GM12878 (cell line): ENCODE results near the gene ZNF324. TPM values are rescaled to one million over a fixed set of nuclear protein-coding genes. Genes with fewer than 3 reads are reported as not detected.

ENCODE experiments used
- BHLHE40 ChIP-seq, 2 experiments: fragments of 450-650 bp in 1 of 2; IDR thresholded peaks; 2 replicates each; pipeline ENCODE4 v1.6.1; 2011 to 2017; ENCODE audit warnings: low read depth in 2 of 2, borderline replicate concordance in 1 of 2, improper control_type of control experiment in 1 of 2, low read length in 1 of 2, mild to moderate bottlenecking in 1 of 2
- CBFB ChIP-seq: IDR thresholded peaks from 2 replicates; pipeline ENCODE4 v1.6.1; 2016; ENCODE audit warnings: antibody characterized with exemption, low read depth
- CHD2 ChIP-seq: IDR thresholded peaks from 2 replicates; pipeline ENCODE4 v1.6.1; 2011; ENCODE audit warnings: low read depth, low read length, improper control_type of control experiment, borderline replicate concordance
- CHD4 ChIP-seq: fragments of 200-600 bp; sonication (generic); IDR thresholded peaks from 2 replicates; pipeline ENCODE4 v1.6.1; 2016; ENCODE audit warnings: mild to moderate bottlenecking
- EP300 ChIP-seq, 2 experiments: fragments of 150-350 bp in 1 of 2; IDR thresholded peaks; 2 replicates each; pipeline ENCODE4 v1.6.1; 2011 to 2012; ENCODE audit warnings: low read depth in 2 of 2, low read length in 2 of 2, borderline replicate concordance in 1 of 2, improper control_type of control experiment in 1 of 2, inconsistent platforms in 1 of 2; ENCODE audit not compliant: control insufficient read depth in 1 of 2
- HCFC1 ChIP-seq: fragments of 150-350 bp; IDR thresholded peaks from 2 replicates; pipeline ENCODE4 v1.6.1; 2014; ENCODE audit warnings: low read length
- HDGF ChIP-seq: fragments of 450-650 bp; IDR thresholded peaks from 2 replicates; pipeline ENCODE4 v1.6.1; 2016; ENCODE audit warnings: antibody characterized with exemption
- LARP7 ChIP-seq: fragments of 450-650 bp; IDR thresholded peaks from 2 replicates; pipeline ENCODE4 v1.6.1; 2017; ENCODE audit warnings: mild to moderate bottlenecking
- MLLT1 ChIP-seq: fragments of 450-650 bp; IDR thresholded peaks from 2 replicates; pipeline ENCODE4 v1.6.1; 2016; ENCODE audit warnings: mild to moderate bottlenecking
- NFXL1 ChIP-seq: fragments of 450-650 bp; IDR thresholded peaks from 2 replicates; pipeline ENCODE4 v1.6.1; 2017; ENCODE audit warnings: antibody characterized with exemption, mild to moderate bottlenecking, borderline replicate concordance
- NFYA ChIP-seq: IDR thresholded peaks from 2 replicates; pipeline ENCODE4 v1.6.1; 2011; ENCODE audit warnings: low read depth, mild to moderate bottlenecking, low read length, improper control_type of control experiment, borderline replicate concordance
- PAX5 ChIP-seq: IDR thresholded peaks from 2 replicates; pipeline ENCODE4 v1.6.1; 2011; ENCODE audit warnings: low read depth, low read length, borderline replicate concordance
- PAX8 ChIP-seq: fragments of 450-650 bp; IDR thresholded peaks from 2 replicates; pipeline ENCODE4 v1.6.1; 2017; ENCODE audit warnings: mild to moderate bottlenecking, moderate library complexity
- PKNOX1 ChIP-seq: fragments of 450-650 bp; IDR thresholded peaks from 2 replicates; pipeline ENCODE4 v1.6.1; 2016; ENCODE audit warnings: mild to moderate bottlenecking
- POLR2AphosphoS5 ChIP-seq: IDR thresholded peaks from 2 replicates; pipeline ENCODE4 v1.6.1; 2011; ENCODE audit warnings: mild to moderate bottlenecking, low read length, inconsistent platforms
- SMAD1 ChIP-seq: fragments of 450-650 bp; IDR thresholded peaks from 2 replicates; pipeline ENCODE4 v1.6.1; 2018; ENCODE audit warnings: mild to moderate bottlenecking, low read depth; ENCODE audit not compliant: partially characterized antibody
- YBX1 ChIP-seq: fragments of 450-650 bp; IDR thresholded peaks from 2 replicates; pipeline ENCODE4 v1.6.1; 2016; ENCODE audit warnings: antibody characterized with exemption
- YY1 ChIP-seq: IDR thresholded peaks from 2 replicates; pipeline ENCODE4 v1.6.1; 2011; ENCODE audit warnings: low read depth, mild to moderate bottlenecking, low read length
- ZBED1 ChIP-seq: IDR thresholded peaks from 2 replicates; pipeline ENCODE4 v1.6.1; 2016; ENCODE audit warnings: borderline replicate concordance
- ZNF274 ChIP-seq: IDR thresholded peaks from one replicate; pipeline ENCODE4 v1.8.0; 2011; ENCODE audit not compliant: insufficient read length, insufficient read depth
- ZSCAN29 ChIP-seq: fragments of 450-650 bp; IDR thresholded peaks from 2 replicates; pipeline ENCODE4 v1.6.1; 2017; ENCODE audit warnings: mild to moderate bottlenecking, moderate library complexity
- polyA plus RNA-seq, 11 experiments: library from polyadenylated mRNA; depleted of rRNA in 4 of 11; unstranded in 6 of 11; stranded (reverse) in 5 of 11; fragments of >200 nt; fragmentation: Nextera tagmentation in 4 of 11; fragmentation: Illumina TruSeq in 1 of 11; extraction: Ambion mirVana in 4 of 11; extraction: Trizol in 1 of 11; gene quantifications; 1 replicate in 1 of 11; 2 replicates in 10 of 11; pipeline versions ENCODE4 v1.2.1 to v1.2.3, GENCODE V29; 2011 to 2016; ENCODE audit warnings: inconsistent platforms in 2 of 11, missing spikeins in 2 of 11, low read depth in 1 of 11
- total RNA-seq, 4 experiments: library from RNA; depleted of rRNA in 3 of 4; stranded (reverse); fragments of >200 nt in 3 of 4; fragmentation: Illumina TruSeq in 1 of 4; extraction: Trizol in 1 of 4; gene quantifications; 2 replicates each; pipeline versions ENCODE4 v1.2.1 to v1.2.3, GENCODE V29; 2013 to 2021
- TF ChIP-seq, protein P1 (sequence below): fragments of 450-650 bp; conservative IDR thresholded peaks from 2 replicates; pipeline ENCODE4 v1.6.1; 2017; ENCODE audit warnings: mild to moderate bottlenecking, moderate library complexity
- TF ChIP-seq, protein P2 (sequence below): IDR thresholded peaks from 2 replicates; pipeline ENCODE4 v1.6.1; 2012; ENCODE audit warnings: mild to moderate bottlenecking, low read depth, low read length

ZNF324 gene
- total and polyA plus RNA-seq, 10 of the 15 experiments (the other 5 are each of a cell fraction or from before 2014, with no cell fraction given) = 0.71 to 13.9 (median 7.0) TPM

DNA sequence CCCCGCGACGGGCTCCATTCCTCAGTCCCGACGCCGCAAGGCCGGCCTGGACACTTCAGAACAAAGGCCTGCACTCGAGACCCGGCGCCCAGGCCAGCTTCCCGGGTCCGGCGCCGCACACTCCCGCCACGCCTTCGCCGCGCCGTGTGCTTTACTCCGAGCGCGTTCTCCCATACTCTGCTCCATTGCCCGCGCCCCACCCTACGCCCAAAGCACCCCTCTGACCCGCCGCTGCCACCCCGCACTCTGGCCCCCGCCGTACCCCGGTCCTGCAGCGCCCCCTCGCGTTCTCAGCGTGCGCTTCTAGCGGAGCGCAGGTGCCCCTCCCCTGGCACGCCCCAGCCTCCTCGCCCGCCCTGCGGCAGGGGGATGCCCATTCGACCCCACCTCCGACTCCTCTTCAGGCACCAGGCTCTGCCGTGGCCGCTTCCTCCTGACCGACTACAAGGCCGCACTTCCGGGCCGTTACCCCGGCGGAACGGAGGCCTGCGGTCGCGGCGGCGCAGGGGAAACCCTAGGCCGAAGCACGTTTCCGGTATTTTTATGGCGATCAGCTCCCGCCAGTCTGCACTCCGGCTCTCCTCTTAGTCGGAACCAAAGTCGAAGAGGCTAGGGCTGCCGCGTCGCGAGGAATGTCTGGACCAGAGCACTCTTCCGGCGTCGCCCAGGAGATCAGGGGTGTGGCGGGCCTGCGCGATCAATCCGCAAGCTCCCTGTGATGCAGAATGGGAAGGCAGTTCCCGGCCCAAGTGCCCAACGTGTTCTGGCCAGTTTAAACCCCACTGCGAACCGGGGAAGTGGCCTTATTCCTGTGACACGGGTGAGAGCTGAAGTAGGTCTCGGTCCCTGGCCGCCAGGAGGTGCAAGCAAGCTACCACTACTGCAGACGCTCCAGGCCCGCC, 52.7 kb downstream of the ZNF324 start, which contains the start of gene ZBTB45 (continued):
- TF ChIP-seq MLLT1 (peak; percentile 84), PAX5 (peak; percentile 34; the same call in 1 of the 2 replicates), NFYA (no peak), HDGF (peak; percentile 23; the same call in 1 of the 2 replicates), CBFB (peak; percentile 91), ZBED1 (peak; percentile 81; the same call in 1 of the 2 replicates), CHD2 (peak; percentile 77), ZSCAN29 (peak; percentile 78), POLR2AphosphoS5 (peak; percentile 82; the same call in 1 of the 2 replicates), PAX8 (no peak), CHD4 (no peak), EP300 (IDR thresholded peaks at IDR 0.05; ENCODE audit: borderline replicate concordance in 1 of 2, control insufficient read depth in 1 of 2, low read depth in 2 of 2, low read length in 2 of 2) (peak in 1 of 2 experiments; percentile 20; a peak in 1 of 4 replicates), HCFC1 (peak; percentile 94), SMAD1 (peak; percentile 73), YY1 (peak; percentile 96), YBX1 (no peak), NFXL1 (no peak), ZNF274 (no peak), PKNOX1 (peak; percentile 82), BHLHE40 (IDR thresholded peaks at IDR 0.05; ENCODE audit: borderline replicate concordance in 1 of 2, low read depth in 2 of 2, low read length in 1 of 2) (peak; percentile 57 to 84; a peak in 3 of 4 replicates), LARP7 (peak; percentile 93)
- TF ChIP-seq, protein P1, sequence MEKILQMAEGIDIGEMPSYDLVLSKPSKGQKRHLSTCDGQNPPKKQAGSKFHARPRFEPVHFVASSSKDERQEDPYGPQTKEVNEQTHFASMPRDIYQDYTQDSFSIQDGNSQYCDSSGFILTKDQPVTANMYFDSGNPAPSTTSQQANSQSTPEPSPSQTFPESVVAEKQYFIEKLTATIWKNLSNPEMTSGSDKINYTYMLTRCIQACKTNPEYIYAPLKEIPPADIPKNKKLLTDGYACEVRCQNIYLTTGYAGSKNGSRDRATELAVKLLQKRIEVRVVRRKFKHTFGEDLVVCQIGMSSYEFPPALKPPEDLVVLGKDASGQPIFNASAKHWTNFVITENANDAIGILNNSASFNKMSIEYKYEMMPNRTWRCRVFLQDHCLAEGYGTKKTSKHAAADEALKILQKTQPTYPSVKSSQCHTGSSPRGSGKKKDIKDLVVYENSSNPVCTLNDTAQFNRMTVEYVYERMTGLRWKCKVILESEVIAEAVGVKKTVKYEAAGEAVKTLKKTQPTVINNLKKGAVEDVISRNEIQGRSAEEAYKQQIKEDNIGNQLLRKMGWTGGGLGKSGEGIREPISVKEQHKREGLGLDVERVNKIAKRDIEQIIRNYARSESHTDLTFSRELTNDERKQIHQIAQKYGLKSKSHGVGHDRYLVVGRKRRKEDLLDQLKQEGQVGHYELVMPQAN = peak; percentile 23
- TF ChIP-seq, protein P2, sequence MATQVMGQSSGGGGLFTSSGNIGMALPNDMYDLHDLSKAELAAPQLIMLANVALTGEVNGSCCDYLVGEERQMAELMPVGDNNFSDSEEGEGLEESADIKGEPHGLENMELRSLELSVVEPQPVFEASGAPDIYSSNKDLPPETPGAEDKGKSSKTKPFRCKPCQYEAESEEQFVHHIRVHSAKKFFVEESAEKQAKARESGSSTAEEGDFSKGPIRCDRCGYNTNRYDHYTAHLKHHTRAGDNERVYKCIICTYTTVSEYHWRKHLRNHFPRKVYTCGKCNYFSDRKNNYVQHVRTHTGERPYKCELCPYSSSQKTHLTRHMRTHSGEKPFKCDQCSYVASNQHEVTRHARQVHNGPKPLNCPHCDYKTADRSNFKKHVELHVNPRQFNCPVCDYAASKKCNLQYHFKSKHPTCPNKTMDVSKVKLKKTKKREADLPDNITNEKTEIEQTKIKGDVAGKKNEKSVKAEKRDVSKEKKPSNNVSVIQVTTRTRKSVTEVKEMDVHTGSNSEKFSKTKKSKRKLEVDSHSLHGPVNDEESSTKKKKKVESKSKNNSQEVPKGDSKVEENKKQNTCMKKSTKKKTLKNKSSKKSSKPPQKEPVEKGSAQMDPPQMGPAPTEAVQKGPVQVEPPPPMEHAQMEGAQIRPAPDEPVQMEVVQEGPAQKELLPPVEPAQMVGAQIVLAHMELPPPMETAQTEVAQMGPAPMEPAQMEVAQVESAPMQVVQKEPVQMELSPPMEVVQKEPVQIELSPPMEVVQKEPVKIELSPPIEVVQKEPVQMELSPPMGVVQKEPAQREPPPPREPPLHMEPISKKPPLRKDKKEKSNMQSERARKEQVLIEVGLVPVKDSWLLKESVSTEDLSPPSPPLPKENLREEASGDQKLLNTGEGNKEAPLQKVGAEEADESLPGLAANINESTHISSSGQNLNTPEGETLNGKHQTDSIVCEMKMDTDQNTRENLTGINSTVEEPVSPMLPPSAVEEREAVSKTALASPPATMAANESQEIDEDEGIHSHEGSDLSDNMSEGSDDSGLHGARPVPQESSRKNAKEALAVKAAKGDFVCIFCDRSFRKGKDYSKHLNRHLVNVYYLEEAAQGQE = peak; percentile 22; the same call in 1 of the 2 replicates
